Epithelial cell of esophagus (primary cell): ENCODE results near the gene TMEM42.
A peak's percentile ranks its signal among the peaks of the same experiment; 100 is the strongest.

Experiments
- DNase-seq: peaks from one replicate; pipeline ENCODE4 v3.0.0; 2010; ENCODE audit warnings: low read depth
- H3K4me3 ChIP-seq: 2 replicates; pipeline ENCODE4 v1.5.1; 2011; ENCODE audit warnings: mild to moderate bottlenecking, low read length, control low read depth
- TF ChIP-seq, protein P1 (sequence below): IDR thresholded peaks from 2 replicates; pipeline ENCODE4 v1.5.1; 2011; ENCODE audit warnings: low read depth, mild to moderate bottlenecking, low read length, control low read depth, inconsistent platforms; ENCODE audit not compliant: insufficient read depth; ENCODE audit errors: missing control alignments

The TMEM42 gene

DNA sequence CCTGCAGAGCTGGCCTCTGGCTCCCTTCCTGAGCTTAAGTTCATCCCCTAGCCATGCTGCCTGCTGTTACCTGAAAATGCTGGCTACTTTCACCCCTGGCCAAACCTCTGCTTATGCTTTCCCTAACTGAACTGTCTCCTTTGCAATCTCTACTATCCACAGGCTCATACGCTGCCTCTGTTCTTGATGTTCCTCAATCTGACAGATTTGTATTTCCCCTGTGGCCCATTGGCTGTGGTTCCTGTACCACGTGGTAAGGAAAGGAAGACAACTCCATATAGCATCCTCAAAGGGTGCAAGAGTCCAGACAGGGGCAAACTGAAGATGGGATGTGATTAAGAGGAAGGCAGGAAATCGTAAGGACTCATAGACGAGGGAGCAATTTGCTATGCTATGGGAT is 45.9 kb downstream of the TMEM42 start:
- TF ChIP-seq, protein P1, sequence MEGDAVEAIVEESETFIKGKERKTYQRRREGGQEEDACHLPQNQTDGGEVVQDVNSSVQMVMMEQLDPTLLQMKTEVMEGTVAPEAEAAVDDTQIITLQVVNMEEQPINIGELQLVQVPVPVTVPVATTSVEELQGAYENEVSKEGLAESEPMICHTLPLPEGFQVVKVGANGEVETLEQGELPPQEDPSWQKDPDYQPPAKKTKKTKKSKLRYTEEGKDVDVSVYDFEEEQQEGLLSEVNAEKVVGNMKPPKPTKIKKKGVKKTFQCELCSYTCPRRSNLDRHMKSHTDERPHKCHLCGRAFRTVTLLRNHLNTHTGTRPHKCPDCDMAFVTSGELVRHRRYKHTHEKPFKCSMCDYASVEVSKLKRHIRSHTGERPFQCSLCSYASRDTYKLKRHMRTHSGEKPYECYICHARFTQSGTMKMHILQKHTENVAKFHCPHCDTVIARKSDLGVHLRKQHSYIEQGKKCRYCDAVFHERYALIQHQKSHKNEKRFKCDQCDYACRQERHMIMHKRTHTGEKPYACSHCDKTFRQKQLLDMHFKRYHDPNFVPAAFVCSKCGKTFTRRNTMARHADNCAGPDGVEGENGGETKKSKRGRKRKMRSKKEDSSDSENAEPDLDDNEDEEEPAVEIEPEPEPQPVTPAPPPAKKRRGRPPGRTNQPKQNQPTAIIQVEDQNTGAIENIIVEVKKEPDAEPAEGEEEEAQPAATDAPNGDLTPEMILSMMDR = no peak
- DNase-seq = no peak
- H3K4me3 ChIP-seq = no peak overlapping the region

- no peak for DNase-seq
- TF ChIP-seq, protein P1 = no peak
- no peak overlapping the region for H3K4me3 ChIP-seq
Measured at GRCh38 chr3:44909063-44909462, 47.4 kb downstream of the TMEM42 start.

DNA sequence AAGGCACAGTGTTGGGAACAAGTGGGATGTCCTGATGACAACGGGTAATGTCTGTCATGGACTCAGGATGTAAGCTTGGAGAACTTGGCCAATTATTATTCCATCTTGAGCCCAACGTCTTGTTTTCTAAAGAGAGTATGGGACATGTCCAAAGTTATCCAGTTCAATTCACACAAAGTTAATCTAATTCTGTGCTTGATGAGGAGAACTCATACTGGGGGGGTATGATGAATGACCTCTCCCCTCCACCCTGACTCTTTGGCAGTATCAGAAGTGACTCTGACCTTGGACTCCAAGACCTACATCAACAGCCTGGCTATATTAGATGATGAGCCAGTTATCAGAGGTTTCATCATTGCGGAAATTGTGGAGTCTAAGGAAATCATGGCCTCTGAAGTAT is 49.0 kb downstream of the TMEM42 start:
- TF ChIP-seq, protein P1 = no peak
- no peak overlapping the region for H3K4me3 ChIP-seq
- no peak for DNase-seq

DNA sequence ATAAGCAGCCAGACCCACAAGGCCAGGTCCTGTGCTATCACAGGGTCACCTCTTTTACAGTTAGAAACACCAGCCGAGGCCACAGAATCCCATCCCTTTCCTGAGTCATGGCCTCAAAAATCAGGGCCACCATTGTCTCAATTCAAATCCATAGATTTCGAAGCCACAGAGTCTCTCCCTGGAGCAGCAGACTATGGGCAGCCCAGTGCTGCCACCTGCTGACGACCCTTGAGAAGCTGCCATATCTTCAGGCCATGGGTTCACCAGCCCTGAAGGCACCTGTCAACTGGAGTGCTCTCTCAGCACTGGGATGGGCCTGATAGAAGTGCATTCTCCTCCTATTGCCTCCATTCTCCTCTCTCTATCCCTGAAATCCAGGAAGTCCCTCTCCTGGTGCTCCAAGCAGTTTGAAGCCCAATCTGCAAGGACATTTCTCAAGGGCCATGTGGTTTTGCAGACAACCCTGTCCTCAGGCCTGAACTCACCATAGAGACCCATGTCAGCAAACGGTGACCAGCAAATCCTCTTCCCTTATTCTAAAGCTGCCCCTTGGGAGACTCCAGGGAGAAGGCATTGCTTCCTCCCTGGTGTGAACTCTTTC is 52.3 kb downstream of the TMEM42 start:
- DNase-seq = peak; percentile 78
- H3K4me3 ChIP-seq = no peak overlapping the region
- TF ChIP-seq, protein P1 = peak; percentile 88

DNA sequence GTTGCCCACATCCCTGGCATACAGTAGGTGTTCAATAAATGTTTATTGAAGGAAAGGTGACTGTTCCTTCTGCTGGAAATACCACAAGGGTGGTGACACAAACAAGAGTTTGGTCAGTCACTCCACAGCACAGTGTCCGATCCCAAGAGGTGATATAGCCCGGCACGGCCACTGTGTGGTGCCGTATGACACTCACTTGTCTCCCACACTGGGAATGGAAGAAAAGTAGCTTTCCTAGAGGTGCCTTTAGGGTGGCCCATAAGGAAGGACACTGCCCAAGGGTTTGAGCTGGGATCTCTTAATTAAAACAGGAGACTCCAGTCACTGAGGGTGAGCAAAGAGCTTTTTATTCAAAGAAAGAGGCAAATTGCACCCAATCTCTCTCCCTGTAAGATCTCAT is 53.2 kb downstream of the TMEM42 start:
- DNase-seq = peak; percentile 43
- TF ChIP-seq, protein P1 = peak; percentile 58
- no peak overlapping the region for H3K4me3 ChIP-seq
